Measurements from ENCODE around the gene SPECC1. TPM values are rescaled to one million over a fixed set of nuclear protein-coding genes. Genes with fewer than 3 reads are reported as not detected.
"Not testable (repeated sequence)": the region's sequence is repeated elsewhere in the genome, so short reads cannot be mapped to it uniquely, and the experiment has no call there.

Gene SPECC1
- total and polyA plus RNA-seq, 2 of the 4 experiments (the other 2 are of a cell fraction), result 16.9 to 26.2 TPM

- peaks cover 41% of the 10 kb centered on the region for H3K27me3 ChIP-seq (ENCODE audit: control insufficient read depth, insufficient read depth, low read length)
- no peaks in the 10 kb centered on the region for H3K4me1 ChIP-seq (ENCODE audit: control insufficient read depth, insufficient read depth, low read length)
- no CpG with 5 or more reads among the region's 7 CpGs for WGBS, 2 experiments (ENCODE audit: extremely low coverage in 2 of 2, insufficient read length in 1 of 2)
- no peak overlapping the region for H3K4me2 ChIP-seq (ENCODE audit: low read depth, low read length)
- ATAC-seq (ENCODE audit: low read depth) (no peak), DNase-seq (no peak)
- ChIA-PET POLR2A (ENCODE audit: unreplicated experiment) (no interaction called here), CTCF (no interaction called here)
- no peak overlapping the region for H3K23ac ChIP-seq (ENCODE audit: low read depth, low read length)
- H3K56ac ChIP-seq (ENCODE audit: extremely low read depth, insufficient read depth, low read length), result no peak overlapping the region
- H3K9me1 ChIP-seq (ENCODE audit: insufficient read depth, low read length), result no peaks in the 10 kb centered on the region
- no peak overlapping the region for H3K14ac ChIP-seq (replicated peaks; ENCODE audit: low read depth, low read length)
- in situ Hi-C loops (cut with MboI; ENCODE audit: low sequenced_read_pairs) (no loop called here), dilution Hi-C loops (cut with HindIII; ENCODE audit: low sequenced_read_pairs, unreplicated experiment) (no loop called here), intact Hi-C loops (cut with micrococcal nuclease) (loop anchor here (5.0 kb wide), 1 partner anchor 106 kb away; no protein-coding TSS in a partner anchor)
- no peak overlapping the region for H4K91ac ChIP-seq (ENCODE audit: insufficient read depth, low read depth, low read length)
- H3K18ac ChIP-seq (ENCODE audit: low read depth, low read length), result no peak overlapping the region
- no peak overlapping the region for H2BK5ac ChIP-seq (ENCODE audit: low read depth, low read length, poor library complexity, severe bottlenecking)
- no peak overlapping the region for H4K8ac ChIP-seq (ENCODE audit: low read depth in 2 of 2, low read length in 2 of 2)
- no peak overlapping the region for H2AFZ ChIP-seq (replicated peaks; ENCODE audit: low read length, poor library complexity)
- no peak overlapping the region for H2BK120ac ChIP-seq (ENCODE audit: low read depth, low read length)
- no peaks in the 10 kb centered on the region for H3K36me3 ChIP-seq (ENCODE audit: control insufficient read depth, insufficient read depth, low read length)
- BruUV-seq (replicated peaks), result no TSS peak
- no peak overlapping the region for H4K5ac ChIP-seq (ENCODE audit: low read depth, low read length)
- H2AK9ac ChIP-seq (replicated peaks; ENCODE audit: low read depth, low read length, poor library complexity), result no peak overlapping the region
- H2BK20ac ChIP-seq (ENCODE audit: low read depth, low read length), result no peak overlapping the region
- no peak overlapping the region for H3K27ac ChIP-seq (ENCODE audit: insufficient read depth, low read length)
- H3K4me3 ChIP-seq (ENCODE audit: insufficient read depth, low read depth, low read length), result no peak overlapping the region
- no peak overlapping the region for H3K9ac ChIP-seq (ENCODE audit: low read depth, low read length)
- no peak overlapping the region for H3K4ac ChIP-seq (ENCODE audit: low read depth, low read length)
- no peaks in the 10 kb centered on the region for H3K79me1 ChIP-seq (ENCODE audit: low read depth in 1 of 2, low read length in 2 of 2)
- no peaks in the 10 kb centered on the region for H4K20me1 ChIP-seq (ENCODE audit: insufficient read depth, low read length)
- H2AK5ac ChIP-seq (ENCODE audit: low read depth, low read length), result no peak overlapping the region
- no peaks in the 10 kb centered on the region for H3K9me3 ChIP-seq (ENCODE audit: control insufficient read depth, insufficient read depth, low read length)
- no peak overlapping the region for H2BK15ac ChIP-seq (ENCODE audit: low read depth, low read length)
- TF ChIP-seq FOS (IDR thresholded peaks at IDR 0.05; ENCODE audit: low read depth, low read length), result no peak
- no peak for TF ChIP-seq RFX5 (IDR thresholded peaks at IDR 0.05; ENCODE audit: low read depth, low read length)
- TF ChIP-seq SMC3 (IDR thresholded peaks at IDR 0.05; ENCODE audit: low read depth, low read length), result no peak
- no peak for TF ChIP-seq MXI1 (IDR thresholded peaks at IDR 0.05; ENCODE audit: borderline replicate concordance, low read depth, low read length)
- TF ChIP-seq ELK1 (IDR thresholded peaks at IDR 0.05; ENCODE audit: borderline replicate concordance, low read depth, low read length), result no peak
- TF ChIP-seq CTCF (conservative IDR thresholded peaks at IDR 0.05; ENCODE audit: low read depth, low read length), result no peak
- no peak for TF ChIP-seq POLR2A (IDR thresholded peaks at IDR 0.05; ENCODE audit: low read depth, low read length)
Observed at GRCh38 chr17:20098314-20098713, 89.2 kb downstream of the SPECC1 start.

- H3K9me1 ChIP-seq (ENCODE audit: insufficient read depth, low read length); DNase-seq; in situ Hi-C loops (cut with MboI; ENCODE audit: low sequenced_read_pairs); H3K9ac ChIP-seq (ENCODE audit: low read depth, low read length); H2AK9ac ChIP-seq (replicated peaks; ENCODE audit: low read depth, low read length, poor library complexity); H3K23ac ChIP-seq (ENCODE audit: low read depth, low read length); H3K4me2 ChIP-seq (ENCODE audit: low read depth, low read length); CTCF ChIA-PET; H3K4me3 ChIP-seq (ENCODE audit: insufficient read depth, low read depth, low read length); dilution Hi-C loops (cut with HindIII; ENCODE audit: low sequenced_read_pairs, unreplicated experiment); BruUV-seq (replicated peaks); H4K91ac ChIP-seq (ENCODE audit: insufficient read depth, low read depth, low read length); POLR2A ChIA-PET (ENCODE audit: unreplicated experiment); H2AFZ ChIP-seq (replicated peaks; ENCODE audit: low read length, poor library complexity); H3K4ac ChIP-seq (ENCODE audit: low read depth, low read length); H3K9me3 ChIP-seq (ENCODE audit: control insufficient read depth, insufficient read depth, low read length); H3K14ac ChIP-seq (replicated peaks; ENCODE audit: low read depth, low read length); H3K79me1 ChIP-seq (ENCODE audit: low read depth in 1 of 2, low read length in 2 of 2); H2BK15ac ChIP-seq (ENCODE audit: low read depth, low read length); ATAC-seq (ENCODE audit: low read depth); H2AK5ac ChIP-seq (ENCODE audit: low read depth, low read length); H3K18ac ChIP-seq (ENCODE audit: low read depth, low read length); H4K20me1 ChIP-seq (ENCODE audit: insufficient read depth, low read length); H2BK5ac ChIP-seq (ENCODE audit: low read depth, low read length, poor library complexity, severe bottlenecking); H3K27ac ChIP-seq (ENCODE audit: insufficient read depth, low read length); H3K56ac ChIP-seq (ENCODE audit: extremely low read depth, insufficient read depth, low read length); H2BK20ac ChIP-seq (ENCODE audit: low read depth, low read length); H2BK120ac ChIP-seq (ENCODE audit: low read depth, low read length); H4K5ac ChIP-seq (ENCODE audit: low read depth, low read length); H3K4me1 ChIP-seq (ENCODE audit: control insufficient read depth, insufficient read depth, low read length); H4K8ac ChIP-seq (ENCODE audit: low read depth in 2 of 2, low read length in 2 of 2); H3K36me3 ChIP-seq (ENCODE audit: control insufficient read depth, insufficient read depth, low read length): not testable (repeated sequence)
- intact Hi-C loops (cut with micrococcal nuclease), result loop anchor here (5.0 kb wide), 1 partner anchor 94 kb away; the partner anchor contains the start of gene SPECC1
- H3K27me3 ChIP-seq (ENCODE audit: control insufficient read depth, insufficient read depth, low read length), result peaks cover 49% of the 10 kb centered on the region
- no CpG with 5 or more reads among the region's 3 CpGs for WGBS, 2 experiments (ENCODE audit: extremely low coverage in 2 of 2, insufficient read length in 1 of 2)
Observed at GRCh38 chr17:20100806-20101205, 91.6 kb downstream of the SPECC1 start.

All from IMR-90 (cell line).